Activated T-helper 9 cell treated with anti-CD3 and anti-CD28 coated beads, Interleukin-2, amount 50 U/mL, for 16 hours (primary cell): ENCODE data around the gene SV2B.

Experiments
- DNase-seq: peaks from one replicate; pipeline ENCODE4 v3.0.0-alpha.2; 2020; ENCODE audit warnings: low read depth

Gene SV2B

GRCh38 chr15:91235376-91235775 is 135.3 kb downstream of the SV2B start:
- DNase-seq: no peak

GRCh38 chr15:91237445-91237844 is 137.4 kb downstream of the SV2B start:
- no peak for DNase-seq

GRCh38 chr15:91238644-91239425 is 138.8 kb downstream of the SV2B start:
- no peak for DNase-seq

GRCh38 chr15:91243826-91244225 is 143.8 kb downstream of the SV2B start:
- DNase-seq: no peak

- no peak for DNase-seq
Measured at GRCh38 chr15:91244919-91245318, 144.9 kb downstream of the SV2B start.

GRCh38 chr15:91246998-91247397 is 146.9 kb downstream of the SV2B start:
- no peak for DNase-seq

GRCh38 chr15:91249591-91249990 is 149.5 kb downstream of the SV2B start:
- no peak for DNase-seq

GRCh38 chr15:91252322-91252721 is 152.3 kb downstream of the SV2B start:
- no peak for DNase-seq

- no peak for DNase-seq
Measured at GRCh38 chr15:91252756-91253155, 152.7 kb downstream of the SV2B start.

GRCh38 chr15:91253605-91254004 is 153.5 kb downstream of the SV2B start:
- DNase-seq: no peak

- DNase-seq: no peak
Measured at GRCh38 chr15:91254766-91255165, 154.7 kb downstream of the SV2B start.

GRCh38 chr15:91255670-91256192 is 155.7 kb downstream of the SV2B start:
- no peak for DNase-seq

- DNase-seq: no peak
Measured at GRCh38 chr15:91257746-91258414, 157.8 kb downstream of the SV2B start.

GRCh38 chr15:91258415-91258759 is 158.3 kb downstream of the SV2B start:
- no peak for DNase-seq

- DNase-seq: no peak
Measured at GRCh38 chr15:91259077-91259476, 159.0 kb downstream of the SV2B start.

GRCh38 chr15:91261345-91261744 is 161.3 kb downstream of the SV2B start:
- DNase-seq: no peak

GRCh38 chr15:91263632-91264531 is 163.8 kb downstream of the SV2B start:
- no peak for DNase-seq

GRCh38 chr15:91264651-91265351 is 164.7 kb downstream of the SV2B start:
- DNase-seq: no peak

GRCh38 chr15:91265416-91265940 is 165.4 kb downstream of the SV2B start:
- no peak for DNase-seq

- DNase-seq: no peak
Measured at GRCh38 chr15:91268510-91268909, 168.5 kb downstream of the SV2B start.

- DNase-seq: no peak
Measured at GRCh38 chr15:91270747-91271146, 170.7 kb downstream of the SV2B start.
